Testis (tissue), 3 donors: ENCODE data around the gene MMP27. TPM values are rescaled to one million over a fixed set of nuclear protein-coding genes. Genes with fewer than 3 reads are reported as not detected.

Experiments
- DNase-seq: peaks from one replicate; pipeline ENCODE4 v3.0.0-alpha.2; 2019
- H3K27ac ChIP-seq, 2 donors: fragments of 200-600 bp; sonication (generic); one replicate each; pipeline ENCODE4 v1.5.1; 2019
- H3K27me3 ChIP-seq: fragments of 200-600 bp; sonication (generic); one replicate; pipeline ENCODE4 v1.5.1; 2019
- H3K36me3 ChIP-seq: fragments of 200-600 bp; sonication (generic); one replicate; pipeline ENCODE4 v1.5.1; 2017; ENCODE audit warnings: low read depth; ENCODE audit errors: missing control alignments
- H3K4me1 ChIP-seq: fragments of 200-600 bp; sonication (generic); one replicate; pipeline ENCODE4 v1.5.1; 2019
- H3K4me3 ChIP-seq, 2 donors: fragments of 200-600 bp; sonication (generic); one replicate each; pipeline ENCODE4 v1.5.1; 2017 to 2019
- H3K9me3 ChIP-seq: fragments of 200-600 bp; sonication (generic); one replicate; pipeline ENCODE4 v1.5.1; 2017
- POLR2A ChIP-seq: fragments of 450-650 bp; IDR thresholded peaks from one replicate; pipeline ENCODE4 v1.6.1; 2017; ENCODE audit warnings: antibody characterized with exemption, mild to moderate bottlenecking, moderate library complexity
- WGBS, 2 donors: methylation state at CpG; one replicate each; pipeline ENCODE4 v1.1.5; 2018; 5-methylcytosine and 5-hydroxymethylcytosine counted together
- intact Hi-C: fragments of 100-400 bp; cut with DNase I; formaldehyde crosslinking; loops from one replicate; pipeline ENCODE4 v1.15.1; 2023; ENCODE audit warnings: low total_unique reads
- polyA plus RNA-seq: library from polyadenylated mRNA; stranded (reverse); fragments of 350-450 nt; fragmentation: Illumina TruSeq; extraction: RNeasy Lipid Tissue Mini Kit (QIAGEN cat#74804); gene quantifications from one replicate; pipeline ENCODE4 v1.2.3, GENCODE V29; 2014; ENCODE audit warnings: low read depth, low replicate concordance; ENCODE audit not compliant: insufficient read depth
- total RNA-seq, 2 donors: library from RNA; depleted of rRNA; stranded (reverse); fragments of >200 nt; gene quantifications; one replicate each; pipeline ENCODE4 v1.2.3, GENCODE V29; 2016
- TF ChIP-seq, protein P1 (sequence below), 3 experiments: fragments of 450-650 bp in 2 of 3; fragments of 200-600 bp in 1 of 3; sonication (generic) in 1 of 3; IDR thresholded peaks; one replicate each; pipeline ENCODE4 v1.5.1; 2016 to 2019; ENCODE audit warnings: antibody characterized with exemption in 3 of 3, mild to moderate bottlenecking in 2 of 3, moderate library complexity in 1 of 3

MMP27 gene
- total and polyA plus RNA-seq, 3 donors from 2014 or later: not detected

DNA sequence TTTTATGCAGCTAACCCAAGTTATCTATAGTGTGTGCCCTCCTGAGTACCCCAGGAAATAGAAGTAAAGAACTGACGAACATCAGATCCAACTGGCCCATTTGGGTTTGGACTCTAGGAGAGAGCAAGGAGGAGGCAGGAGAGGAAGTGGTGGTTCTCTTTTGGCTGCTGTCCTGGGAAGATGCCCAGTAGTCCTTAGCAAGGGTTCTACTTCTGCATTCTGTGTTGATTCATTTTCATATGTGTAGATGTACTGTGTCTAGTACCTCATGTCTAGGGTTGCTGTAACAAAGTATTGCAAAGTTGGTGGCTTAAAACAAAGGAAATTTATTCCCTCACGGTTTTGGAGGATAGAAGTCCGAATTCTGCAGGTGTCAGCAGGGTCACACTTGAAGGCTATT lies 6.6 kb upstream of the MMP27 start:
- Histone ChIP-seq H3K27ac (no peak overlapping the region), H3K9me3 (no peaks in the 10 kb centered on the region), H3K4me1 (no peaks in the 10 kb centered on the region), H3K4me3 (no peak overlapping the region), H3K36me3 (no peaks in the 10 kb centered on the region), H3K27me3 (no peaks in the 10 kb centered on the region)
- no peak for DNase-seq
- WGBS, 2 donors: 81% methylated on average over 3 of the region's 3 CpGs
- no peak for TF ChIP-seq POLR2A
- TF ChIP-seq, protein P1, sequence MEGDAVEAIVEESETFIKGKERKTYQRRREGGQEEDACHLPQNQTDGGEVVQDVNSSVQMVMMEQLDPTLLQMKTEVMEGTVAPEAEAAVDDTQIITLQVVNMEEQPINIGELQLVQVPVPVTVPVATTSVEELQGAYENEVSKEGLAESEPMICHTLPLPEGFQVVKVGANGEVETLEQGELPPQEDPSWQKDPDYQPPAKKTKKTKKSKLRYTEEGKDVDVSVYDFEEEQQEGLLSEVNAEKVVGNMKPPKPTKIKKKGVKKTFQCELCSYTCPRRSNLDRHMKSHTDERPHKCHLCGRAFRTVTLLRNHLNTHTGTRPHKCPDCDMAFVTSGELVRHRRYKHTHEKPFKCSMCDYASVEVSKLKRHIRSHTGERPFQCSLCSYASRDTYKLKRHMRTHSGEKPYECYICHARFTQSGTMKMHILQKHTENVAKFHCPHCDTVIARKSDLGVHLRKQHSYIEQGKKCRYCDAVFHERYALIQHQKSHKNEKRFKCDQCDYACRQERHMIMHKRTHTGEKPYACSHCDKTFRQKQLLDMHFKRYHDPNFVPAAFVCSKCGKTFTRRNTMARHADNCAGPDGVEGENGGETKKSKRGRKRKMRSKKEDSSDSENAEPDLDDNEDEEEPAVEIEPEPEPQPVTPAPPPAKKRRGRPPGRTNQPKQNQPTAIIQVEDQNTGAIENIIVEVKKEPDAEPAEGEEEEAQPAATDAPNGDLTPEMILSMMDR (IDR thresholded peaks at IDR 0.05): no peak
- intact Hi-C loops: no loop called here

DNA sequence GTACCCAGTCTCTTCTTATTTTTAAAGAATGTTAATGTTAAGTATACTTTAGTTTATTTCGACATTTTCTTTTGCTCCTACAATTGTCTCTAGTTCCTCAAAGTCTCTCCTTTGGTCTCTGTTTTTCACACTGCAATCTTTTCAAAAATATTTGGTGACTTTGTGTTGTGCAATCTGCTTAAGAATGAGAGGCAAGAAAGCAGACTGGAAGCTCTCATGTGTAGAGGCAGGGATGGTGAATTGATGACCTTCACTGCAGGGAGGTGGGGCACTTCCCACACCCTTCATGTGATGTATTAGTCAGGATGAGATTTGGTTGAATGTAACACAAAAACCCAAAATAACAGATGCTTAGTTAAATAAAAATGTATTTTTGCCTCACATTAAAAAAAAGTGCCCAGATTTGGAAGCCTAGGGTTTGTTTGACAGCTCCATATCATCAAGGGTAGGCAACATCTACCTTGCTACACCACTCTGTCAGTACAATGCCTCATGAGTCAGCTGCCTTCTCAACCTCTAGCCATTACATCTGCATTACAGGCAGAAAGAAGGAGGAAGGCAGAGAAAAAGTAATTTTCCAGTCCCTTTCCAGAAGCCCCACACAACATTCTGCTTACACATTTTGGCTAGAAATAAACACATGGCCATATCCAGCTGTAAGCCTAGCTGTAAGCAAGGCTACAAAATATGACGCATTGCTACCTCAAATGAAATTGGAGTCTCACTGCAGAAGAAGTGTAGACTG lies 3.8 kb upstream of the MMP27 start:
- Histone ChIP-seq H3K27ac (no peak overlapping the region), H3K4me3 (no peak overlapping the region), H3K4me1 (no peaks in the 10 kb centered on the region), H3K9me3 (no peaks in the 10 kb centered on the region), H3K36me3 (no peaks in the 10 kb centered on the region), H3K27me3 (no peaks in the 10 kb centered on the region)
- intact Hi-C loops: no loop called here
- no peak for DNase-seq
- TF ChIP-seq, protein P1 (IDR thresholded peaks at IDR 0.05): no peak
- no peak for TF ChIP-seq POLR2A
- WGBS, 2 donors: 88 to 92% methylated on average over 2 of the region's 2 CpGs

DNA sequence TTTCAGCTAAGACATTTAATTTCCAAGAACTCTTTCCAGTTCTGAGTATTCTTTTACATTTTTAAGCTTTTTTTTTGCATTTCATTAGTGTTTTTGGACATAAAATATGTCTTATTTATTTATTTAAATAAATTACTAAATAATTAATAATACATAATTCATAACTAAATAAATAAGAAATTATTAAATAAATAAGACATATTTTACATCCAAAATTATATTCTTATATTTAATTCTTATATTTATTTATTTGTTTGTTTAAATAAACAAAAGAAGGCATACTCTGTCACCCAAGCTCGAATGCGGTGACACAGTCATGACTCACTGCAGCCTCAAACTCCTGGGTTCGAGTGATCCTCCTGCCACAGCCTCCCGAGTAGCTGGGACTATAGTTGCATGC lies 3.1 kb upstream of the MMP27 start:
- no peaks in the 10 kb centered on the region for H3K9me3 ChIP-seq
- no peak for DNase-seq
- intact Hi-C loops: no loop called here
- no peak overlapping the region for H3K27ac ChIP-seq
- no peak overlapping the region for H3K4me3 ChIP-seq
- 68 to 85% methylated on average over 4 of the region's 4 CpGs for WGBS, 2 donors
- H3K36me3 ChIP-seq: no peaks in the 10 kb centered on the region
- TF ChIP-seq POLR2A: no peak
- H3K27me3 ChIP-seq: no peaks in the 10 kb centered on the region
- no peaks in the 10 kb centered on the region for H3K4me1 ChIP-seq

DNA sequence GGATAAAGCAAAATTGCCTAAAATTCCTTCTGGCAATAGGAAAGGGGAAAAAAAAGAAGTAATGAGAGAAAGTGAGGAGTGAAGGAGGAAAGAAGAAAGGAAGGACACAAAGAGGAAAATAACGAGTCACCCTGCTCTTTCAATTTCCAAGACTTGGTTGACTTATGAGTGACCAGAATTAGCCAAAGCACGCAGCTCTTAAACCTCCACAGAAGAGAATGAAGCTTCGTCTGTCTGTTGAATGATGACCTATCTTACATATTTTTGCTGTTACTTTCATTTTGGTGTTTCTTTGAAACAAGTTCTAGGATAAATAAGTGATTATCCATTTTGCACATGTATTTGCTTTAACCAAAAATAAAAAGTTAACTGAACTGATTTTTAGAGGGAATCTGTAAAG lies 728 bp downstream of the MMP27 start:
- H3K36me3 ChIP-seq: no peaks in the 10 kb centered on the region
- no peaks in the 10 kb centered on the region for H3K9me3 ChIP-seq
- H3K4me3 ChIP-seq: no peak overlapping the region
- WGBS, 2 donors: 86 to 87% methylated on average over 3 of the region's 3 CpGs
- no peaks in the 10 kb centered on the region for H3K4me1 ChIP-seq
- no peak for DNase-seq
- TF ChIP-seq, protein P1 (IDR thresholded peaks at IDR 0.05): no peak
- TF ChIP-seq POLR2A: no peak
- no peaks in the 10 kb centered on the region for H3K27me3 ChIP-seq
- H3K27ac ChIP-seq: no peak overlapping the region
- intact Hi-C loops: no loop called here

DNA sequence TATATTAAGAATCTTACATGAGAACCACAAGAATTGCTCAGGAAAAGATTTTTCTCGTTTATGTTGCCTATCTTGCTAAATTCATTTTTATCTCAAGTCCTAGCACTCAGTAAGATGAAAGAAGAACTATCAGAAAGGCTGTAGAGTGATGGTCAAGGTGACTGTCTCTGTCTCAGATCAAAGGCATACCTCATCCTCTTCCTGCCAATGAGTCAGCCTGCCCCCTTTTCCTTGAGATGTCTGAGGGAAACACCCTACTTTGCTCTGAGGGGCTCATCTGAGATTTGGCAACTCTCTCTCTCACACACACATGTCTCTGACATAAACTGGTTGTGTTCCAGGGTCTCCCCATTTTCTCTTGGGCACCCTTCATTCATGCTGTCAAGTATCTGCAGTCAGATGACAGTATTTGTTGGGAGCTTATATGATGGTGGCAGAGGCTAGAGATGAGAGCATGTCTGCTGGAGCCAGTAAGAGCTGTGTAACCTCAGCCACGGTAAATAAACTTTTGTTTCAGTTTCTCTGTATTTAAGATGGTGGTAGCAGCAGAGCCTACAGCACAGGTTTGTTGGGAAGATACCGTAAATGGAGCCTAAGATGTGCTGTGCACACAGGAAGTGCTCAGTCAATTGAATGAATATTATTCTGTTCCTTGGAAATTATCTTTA lies 1.6 kb downstream of the MMP27 start:
- DNase-seq: no peak
- no peaks in the 10 kb centered on the region for H3K9me3 ChIP-seq
- no peak overlapping the region for H3K27ac ChIP-seq
- no peak overlapping the region for H3K4me3 ChIP-seq
- TF ChIP-seq, protein P1 (IDR thresholded peaks at IDR 0.05): no peak
- no peak for TF ChIP-seq POLR2A
- 70 to 83% methylated on average over 3 of the region's 3 CpGs for WGBS, 2 donors
- no peaks in the 10 kb centered on the region for H3K27me3 ChIP-seq
- no peaks in the 10 kb centered on the region for H3K4me1 ChIP-seq
- no peaks in the 10 kb centered on the region for H3K36me3 ChIP-seq
- intact Hi-C loops: no loop called here
